Bronchial epithelial cell (primary cell): ENCODE data around the gene EPN3. TPM values are rescaled to one million over a fixed set of nuclear protein-coding genes. Genes with fewer than 3 reads are reported as not detected.

ENCODE experiments used
- DNase-seq: peaks from one replicate; pipeline ENCODE4 v3.0.0-alpha.2; 2010; ENCODE audit warnings: low read depth
- FAIRE-seq: peaks from 2 replicates; lab custom pipeline; 2011; peaks lifted over from hg19 to GRCh38; lab: Jason Lieb, UNC
- H3K27me3 ChIP-seq: 2 replicates; pipeline ENCODE4 v1.5.1; 2011; ENCODE audit warnings: low read length; ENCODE audit not compliant: control insufficient read depth, insufficient read depth
- H3K36me3 ChIP-seq: 2 replicates; pipeline ENCODE4 v1.5.1; 2011; ENCODE audit warnings: low read length; ENCODE audit not compliant: control insufficient read depth, insufficient read depth
- H3K4me3 ChIP-seq: 2 replicates; pipeline ENCODE4 v1.5.1; 2011; ENCODE audit warnings: mild to moderate bottlenecking, low read depth, low read length, control low read depth
- CTCF ChIP-seq: IDR thresholded peaks from 2 replicates; pipeline ENCODE4 v1.5.1; 2011; ENCODE audit warnings: mild to moderate bottlenecking, moderate library complexity, low read length, control low read depth, inconsistent platforms; ENCODE audit not compliant: insufficient read depth, severe bottlenecking
- total RNA-seq: library from RNA; depleted of rRNA; stranded (reverse); fragments of >200 nt; gene quantifications from 2 replicates; pipeline ENCODE4 v1.2.1, GENCODE V29; 2014

Gene EPN3
- total RNA-seq, 1 donor from 2014 or later, result 2.9 TPM

- Histone ChIP-seq H3K27me3 (peaks cover 13% of the 10 kb centered on the region), H3K36me3 (no peaks in the 10 kb centered on the region), H3K4me3 (no peak overlapping the region)
- FAIRE-seq (no peak), DNase-seq (no peak)
- no peak for TF ChIP-seq CTCF
These were observed 36.1 kb downstream of the EPN3 start for GRCh38 chr17:50568659-50569058.

GRCh38 chr17:50569592-50569991 lies 37.1 kb downstream of the EPN3 start:
- no peak for FAIRE-seq
- TF ChIP-seq CTCF, result no peak
- H3K4me3 ChIP-seq, result no peak overlapping the region
- H3K27me3 ChIP-seq, result peaks cover 13% of the 10 kb centered on the region
- DNase-seq, result no peak
- no peaks in the 10 kb centered on the region for H3K36me3 ChIP-seq

- TF ChIP-seq CTCF, result no peak
- Histone ChIP-seq H3K36me3 (no peaks in the 10 kb centered on the region), H3K4me3 (no peak overlapping the region), H3K27me3 (peaks cover 11% of the 10 kb centered on the region)
- FAIRE-seq, result no peak
- no peak for DNase-seq
These were observed 37.5 kb downstream of the EPN3 start for GRCh38 chr17:50570032-50570431.

GRCh38 chr17:50570528-50570927 lies 38.0 kb downstream of the EPN3 start:
- FAIRE-seq (no peak), DNase-seq (no peak)
- Histone ChIP-seq H3K4me3 (no peak overlapping the region), H3K27me3 (peaks cover 9% of the 10 kb centered on the region), H3K36me3 (no peaks in the 10 kb centered on the region)
- TF ChIP-seq CTCF, result no peak

GRCh38 chr17:50571681-50572080 lies 39.1 kb downstream of the EPN3 start:
- TF ChIP-seq CTCF, result no peak
- FAIRE-seq (no peak), DNase-seq (no peak)
- no peaks in the 10 kb centered on the region for H3K36me3 ChIP-seq
- peaks cover 2% of the 10 kb centered on the region for H3K27me3 ChIP-seq
- H3K4me3 ChIP-seq, result no peak overlapping the region

- no peak for DNase-seq
- FAIRE-seq, result no peak
- Histone ChIP-seq H3K27me3 (no peaks in the 10 kb centered on the region), H3K4me3 (no peak overlapping the region), H3K36me3 (no peaks in the 10 kb centered on the region)
- TF ChIP-seq CTCF, result no peak
These were observed 40.0 kb downstream of the EPN3 start for GRCh38 chr17:50572541-50572940.
